ENCODE data around the gene TMA7B. TPM values are rescaled to one million over a fixed set of nuclear protein-coding genes. Genes with fewer than 3 reads are reported as not detected.

TMA7B gene
- total and polyA plus RNA-seq, 2 of the 4 experiments (the other 2 are of a cell fraction), result not detected

- no peak overlapping the region for H3K18ac ChIP-seq (ENCODE audit: low read depth, low read length)
- H4K20me1 ChIP-seq (ENCODE audit: insufficient read depth, low read length), result no peaks in the 10 kb centered on the region
- no peak overlapping the region for H2AK5ac ChIP-seq (ENCODE audit: low read depth, low read length)
- TF ChIP-seq FOS (IDR thresholded peaks at IDR 0.05; ENCODE audit: low read depth, low read length) (no peak), MXI1 (IDR thresholded peaks at IDR 0.05; ENCODE audit: borderline replicate concordance, low read depth, low read length) (no peak), CEBPB (IDR thresholded peaks at IDR 0.05; ENCODE audit: low read depth, low read length) (no peak), NFE2L2 (IDR thresholded peaks at IDR 0.05; ENCODE audit: low read depth, low read length) (no peak), BHLHE40 (IDR thresholded peaks at IDR 0.05; ENCODE audit: low read depth, low read length) (no peak)
- no peak overlapping the region for H2AFZ ChIP-seq (replicated peaks; ENCODE audit: low read length, poor library complexity)
- H3K9me3 ChIP-seq (ENCODE audit: control insufficient read depth, insufficient read depth, low read length), result no peaks in the 10 kb centered on the region
- ChIA-PET POLR2A (ENCODE audit: unreplicated experiment) (no interaction called here), CTCF (no interaction called here)
- H4K5ac ChIP-seq (ENCODE audit: low read depth, low read length), result no peak overlapping the region
- no peak overlapping the region for H2AK9ac ChIP-seq (replicated peaks; ENCODE audit: low read depth, low read length, poor library complexity)
- H3K9ac ChIP-seq (ENCODE audit: low read depth, low read length), result no peak overlapping the region
- no peak overlapping the region for H3K56ac ChIP-seq (ENCODE audit: extremely low read depth, insufficient read depth, low read length)
- no peak overlapping the region for H3K4me3 ChIP-seq (ENCODE audit: insufficient read depth, low read depth, low read length)
- H3K4ac ChIP-seq (ENCODE audit: low read depth, low read length), result no peak overlapping the region
- H4K8ac ChIP-seq (ENCODE audit: low read depth in 2 of 2, low read length in 2 of 2), result no peak overlapping the region
- H2BK15ac ChIP-seq (ENCODE audit: low read depth, low read length), result no peak overlapping the region
- no peaks in the 10 kb centered on the region for H3K36me3 ChIP-seq (ENCODE audit: control insufficient read depth, insufficient read depth, low read length)
- no peak overlapping the region for H4K91ac ChIP-seq (ENCODE audit: insufficient read depth, low read depth, low read length)
- WGBS, 2 experiments (ENCODE audit: extremely low coverage in 2 of 2, insufficient read length in 1 of 2), result 38% methylated on average over 1 of the region's 4 CpGs; no CpG with 5 or more reads in 1 of the 2 experiments
- no peak overlapping the region for H2BK5ac ChIP-seq (ENCODE audit: low read depth, low read length, poor library complexity, severe bottlenecking)
- H3K4me2 ChIP-seq (ENCODE audit: low read depth, low read length), result no peak overlapping the region
- H3K27me3 ChIP-seq (ENCODE audit: control insufficient read depth, insufficient read depth, low read length), result peaks cover 50% of the 10 kb centered on the region
- ATAC-seq (ENCODE audit: low read depth) (no peak), DNase-seq (no peak)
- no peak overlapping the region for H3K27ac ChIP-seq (ENCODE audit: insufficient read depth, low read length)
- no peak overlapping the region for H2BK120ac ChIP-seq (ENCODE audit: low read depth, low read length)
- H3K79me1 ChIP-seq (ENCODE audit: low read depth in 1 of 2, low read length in 2 of 2), result no peaks in the 10 kb centered on the region
- BruUV-seq (replicated peaks), result no TSS peak
- no peak overlapping the region for H2BK20ac ChIP-seq (ENCODE audit: low read depth, low read length)
- in situ Hi-C loops (cut with MboI; ENCODE audit: low sequenced_read_pairs), result no loop called here
- dilution Hi-C loops (cut with HindIII; ENCODE audit: low sequenced_read_pairs, unreplicated experiment), result no loop called here
- intact Hi-C loops (cut with micrococcal nuclease), result no loop called here
- H3K9me1 ChIP-seq (ENCODE audit: insufficient read depth, low read length), result no peaks in the 10 kb centered on the region
- no peak overlapping the region for H3K14ac ChIP-seq (replicated peaks; ENCODE audit: low read depth, low read length)
- no peaks in the 10 kb centered on the region for H3K4me1 ChIP-seq (ENCODE audit: control insufficient read depth, insufficient read depth, low read length)
- H3K23ac ChIP-seq (ENCODE audit: low read depth, low read length), result no peak overlapping the region
These were observed 44.9 kb upstream of the TMA7B start for GRCh38 chr22:39915295-39915726.
